ENCODE results near the gene ZNF546.

GRCh38 chr19:39963898-39964297 is 33.0 kb upstream of the ZNF546 start:
- TF ChIP-seq CTCF (IDR thresholded peaks at IDR 0.05) (no peak), POLR2A (IDR thresholded peaks at IDR 0.05) (no peak)

Measured in vagina (tissue), 2 donors.